Measurements from ENCODE around the gene NEK4.

DNA sequence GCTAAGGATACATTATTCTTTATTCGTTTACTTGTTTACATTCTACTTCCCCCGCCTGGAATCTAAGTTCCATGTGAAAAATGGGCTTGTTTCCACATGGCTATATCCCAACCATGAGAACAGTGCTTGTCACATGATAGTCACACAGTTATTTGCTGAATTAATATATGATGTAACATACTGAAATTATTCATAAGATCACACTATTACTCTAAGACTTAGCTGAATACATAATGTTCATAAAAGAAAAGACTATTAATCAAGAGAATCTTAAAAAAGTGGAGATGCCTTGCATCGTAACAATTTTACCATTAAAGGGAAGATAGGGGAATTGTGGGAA, 91.6 kb downstream of the NEK4 start:
- TF ChIP-seq POLR2A (IDR thresholded peaks at IDR 0.05) (no peak), CTCF (IDR thresholded peaks at IDR 0.05 in 8 of 11, conservative IDR thresholded peaks at IDR 0.05 in 3 of 11) (no peak)
